K562 (cell line): ENCODE measurements around the gene POLR1A. TPM values are rescaled to one million over a fixed set of nuclear protein-coding genes. Genes with fewer than 3 reads are reported as not detected.

Experiments used
- ATAC-seq: fragments of 200-7000 bp; cut with Tn5 transposase; 3 replicates; pipeline ENCODE4 v1.9.1; 2020; ENCODE audit warnings: moderate library complexity
- BruUV-seq: library from RNA; stranded (reverse); fragments of 400-500 nt; replicated peaks from 2 replicates; lab custom pipeline; 2021; lab: Mats Ljungman, UMichigan
- CTCF ChIA-PET: fragments of 300-600 bp; formaldehyde crosslinking; extraction: SDS; loops from one replicate; lab custom pipeline; 2021; ENCODE audit warnings: low intra/inter-chr PET ratio; lab: Yijun Ruan, JAX
- POLR2A ChIA-PET: fragments of 300-600, 350-650 bp; sonication (Branson Sonifier 250); formaldehyde crosslinking; extraction: SDS; loops from one replicate; lab custom pipeline; 2021; ENCODE audit warnings: antibody characterized with exemption, inconsistent platforms; lab: Yijun Ruan, JAX
- DNase-seq, 4 experiments: peaks; one replicate each; pipeline versions ENCODE4 v3.0.0 to v3.0.0-alpha.2; 2011 to 2018; ENCODE audit warnings: low spot score in 3 of 4, mixed read lengths in 3 of 4; ENCODE audit errors: extremely low read depth in 1 of 4
- FAIRE-seq: peaks from 2 replicates; lab custom pipeline; 2011; peaks lifted over from hg19 to GRCh38; lab: Jason Lieb, UNC
- H2AFZ ChIP-seq: 2 replicates; pipeline ENCODE4 v1.6.0; 2011; ENCODE audit warnings: low read depth, low read length, control low read depth, inconsistent platforms
- H3K27ac ChIP-seq: fragments of 200-600 bp; 3 replicates; pipeline ENCODE4 v1.8.0; 2011; ENCODE audit warnings: low read depth, mild to moderate bottlenecking, control low read depth, inconsistent platforms, low read length, moderate library complexity, mixed read lengths; ENCODE audit errors: extremely low read depth
- H3K27me3 ChIP-seq, 2 experiments: fragments of 300-600 bp in 1 of 2; 2 replicates in 1 of 2; 3 replicates in 1 of 2; pipeline versions ENCODE4 v1.6.0 to v1.8.0; 2011; ENCODE audit warnings: inconsistent platforms in 2 of 2, low read length in 2 of 2, mild to moderate bottlenecking in 1 of 2, mixed read lengths in 1 of 2, moderate library complexity in 1 of 2; ENCODE audit not compliant: control insufficient read depth in 2 of 2, insufficient read depth in 2 of 2
- H3K36me3 ChIP-seq: fragments of 300-600 bp; 3 replicates; pipeline ENCODE4 v1.8.0; 2011; ENCODE audit warnings: mild to moderate bottlenecking, low read length, inconsistent platforms; ENCODE audit not compliant: control insufficient read depth, insufficient read depth
- H3K4me1 ChIP-seq, 2 experiments: fragments of 200-600 bp in 1 of 2; replicated peaks in 1 of 2; 2 replicates in 1 of 2; 3 replicates in 1 of 2; pipeline versions ENCODE4 v1.5.1 to v1.8.0; 2011; ENCODE audit warnings: inconsistent platforms in 2 of 2, low read length in 2 of 2, mild to moderate bottlenecking in 1 of 2, mixed read lengths in 1 of 2, moderate library complexity in 1 of 2; ENCODE audit not compliant: control insufficient read depth in 2 of 2, insufficient read depth in 2 of 2
- H3K4me2 ChIP-seq: 2 replicates; pipeline ENCODE4 v1.6.1; 2011; ENCODE audit warnings: low read length, control low read depth, inconsistent platforms, mixed read lengths; ENCODE audit not compliant: insufficient read depth
- H3K4me3 ChIP-seq: fragments of 200-600 bp; sonication (generic), shearing (Covaris generic); 2 replicates; pipeline ENCODE4 v1.5.1; 2016; ENCODE audit warnings: control low read depth, inconsistent platforms
- H3K79me2 ChIP-seq: fragments of 200-600 bp; 3 replicates; pipeline ENCODE4 v1.8.0; 2011; ENCODE audit warnings: low read length, inconsistent platforms; ENCODE audit not compliant: control insufficient read depth, insufficient read depth
- H3K9ac ChIP-seq, 2 experiments: 2 replicates each; pipeline versions ENCODE4 v1.6.0 to v1.6.1; 2011; ENCODE audit warnings: low read depth in 2 of 2, low read length in 2 of 2, control low read depth in 1 of 2, inconsistent platforms in 1 of 2, mild to moderate bottlenecking in 1 of 2, mixed read lengths in 1 of 2; ENCODE audit not compliant: insufficient read depth in 1 of 2
- H3K9me1 ChIP-seq: one replicate; pipeline ENCODE4 v1.6.0; 2011; ENCODE audit warnings: inconsistent platforms, mild to moderate bottlenecking, low read length, moderate library complexity; ENCODE audit not compliant: control insufficient read depth, insufficient read depth
- H3K9me3 ChIP-seq: replicated peaks from 2 replicates; pipeline ENCODE4 v1.5.1; 2011; ENCODE audit warnings: low read depth, low read length, inconsistent platforms; ENCODE audit not compliant: control insufficient read depth, insufficient read depth
- H4K20me1 ChIP-seq: replicated peaks from 2 replicates; pipeline ENCODE4 v1.6.1; 2011; ENCODE audit warnings: low read length, inconsistent platforms, mixed read lengths; ENCODE audit not compliant: control insufficient read depth, insufficient read depth
- DEAF1 ChIP-seq: fragments of 450-650 bp; formaldehyde crosslinking; IDR thresholded peaks from 2 replicates; pipeline ENCODE4 v1.4.0; 2020; ENCODE audit warnings: mild to moderate bottlenecking, moderate library complexity
- FOXJ3 ChIP-seq: sonication (generic); formaldehyde crosslinking; IDR thresholded peaks from 2 replicates; pipeline ENCODE4 v1.4.0; 2020; ENCODE audit warnings: mild to moderate bottlenecking, missing genetic modification reagents
- GATAD2B ChIP-seq: fragments of 450-650 bp; IDR thresholded peaks from 2 replicates; pipeline ENCODE4 v1.6.1; 2017; ENCODE audit warnings: mild to moderate bottlenecking, borderline replicate concordance
- NUFIP1 ChIP-seq: fragments of 450-650 bp; IDR thresholded peaks from 2 replicates; pipeline ENCODE4 v1.6.1; 2018; ENCODE audit not compliant: partially characterized antibody
- PCBP1 ChIP-seq: fragments of 200-400 bp; formaldehyde crosslinking; IDR thresholded peaks from 2 replicates; pipeline ENCODE4 v1.6.1; 2018; ENCODE audit warnings: mild to moderate bottlenecking, low read depth, low read length; ENCODE audit not compliant: poor library complexity, severe bottlenecking
- SPI1 ChIP-seq: IDR thresholded peaks from 2 replicates; pipeline ENCODE4 v1.6.1; 2011; ENCODE audit warnings: low read depth, low read length, control low read depth, borderline replicate concordance
- TEAD4 ChIP-seq, 2 experiments: sonication (generic) in 1 of 2; formaldehyde crosslinking in 1 of 2; IDR thresholded peaks; 2 replicates each; pipeline versions ENCODE4 v1.6.1 to v1.8.0; 2012 to 2022; ENCODE audit warnings: borderline replicate concordance in 1 of 2, inconsistent platforms in 1 of 2, low read length in 1 of 2, mild to moderate bottlenecking in 1 of 2, missing genetic modification reagents in 1 of 2
- ZNF282 ChIP-seq: sonication (generic); formaldehyde crosslinking; IDR thresholded peaks from 2 replicates; pipeline ENCODE4 v1.8.1; 2023; ENCODE audit warnings: missing genetic modification reagents
- ZZZ3 ChIP-seq: fragments of 450-650 bp; IDR thresholded peaks from 2 replicates; pipeline ENCODE4 v1.6.1; 2016; ENCODE audit warnings: antibody characterized with exemption, mild to moderate bottlenecking, moderate library complexity
- WGBS: fragments of 100-300 bp; shearing (Covaris generic); methylation state at CpG from one replicate; pipeline ENCODE4 v1.1.6; 2016; ENCODE audit warnings: low coverage, mixed read lengths; ENCODE audit not compliant: insufficient coverage; ENCODE audit errors: missing lambda C conversion rate; 5-methylcytosine and 5-hydroxymethylcytosine counted together
- in situ Hi-C: fragments of 300-500 bp; cut with MboI; formaldehyde crosslinking; loops from 4 replicates; pipeline ENCODE4 v1.15.0; 2018; ENCODE audit warnings: inconsistent platforms, mixed read lengths
- intact Hi-C: fragments of 100-400 bp; cut with micrococcal nuclease; formaldehyde crosslinking; loops from 2 replicates; pipeline ENCODE4 v1.14.2; 2022
- polyA plus RNA-seq, 8 experiments: library from polyadenylated mRNA; depleted of rRNA in 4 of 8; stranded (reverse) in 5 of 8; unstranded in 3 of 8; fragments of >200 nt; fragmentation: Nextera tagmentation in 2 of 8; fragmentation: Illumina TruSeq in 1 of 8; extraction: Ambion mirVana in 2 of 8; extraction: Trizol in 1 of 8; gene quantifications; 2 replicates each; pipeline versions ENCODE4 v1.2.1 to v1.2.3, GENCODE V29; 2011 to 2014; ENCODE audit warnings: inconsistent platforms in 1 of 8, missing spikeins in 1 of 8
- total RNA-seq, 7 experiments: library from RNA; depleted of rRNA in 6 of 7; stranded (reverse); fragments of >200 nt in 6 of 7; fragmentation: Illumina TruSeq in 2 of 7; extraction: Trizol in 2 of 7; gene quantifications; 2 replicates each; pipeline versions ENCODE4 v1.2.1 to v1.2.3, GENCODE V29; 2011 to 2021; ENCODE audit warnings: low replicate concordance in 1 of 7
- TF ChIP-seq, protein P1 (sequence below), 2 experiments: fragments of 450-650 bp; formaldehyde crosslinking in 1 of 2; IDR thresholded peaks; 2 replicates each; pipeline versions ENCODE4 v1.4.0 to v1.6.1; 2014 to 2020; ENCODE audit warnings: mild to moderate bottlenecking in 2 of 2, borderline replicate concordance in 1 of 2, low read depth in 1 of 2

Gene POLR1A
- total and polyA plus RNA-seq, 9 of the 15 experiments (the other 6 are each of a cell fraction or from before 2014, with no cell fraction given), result 3.0 to 72.1 (median 21.8) TPM

DNA sequence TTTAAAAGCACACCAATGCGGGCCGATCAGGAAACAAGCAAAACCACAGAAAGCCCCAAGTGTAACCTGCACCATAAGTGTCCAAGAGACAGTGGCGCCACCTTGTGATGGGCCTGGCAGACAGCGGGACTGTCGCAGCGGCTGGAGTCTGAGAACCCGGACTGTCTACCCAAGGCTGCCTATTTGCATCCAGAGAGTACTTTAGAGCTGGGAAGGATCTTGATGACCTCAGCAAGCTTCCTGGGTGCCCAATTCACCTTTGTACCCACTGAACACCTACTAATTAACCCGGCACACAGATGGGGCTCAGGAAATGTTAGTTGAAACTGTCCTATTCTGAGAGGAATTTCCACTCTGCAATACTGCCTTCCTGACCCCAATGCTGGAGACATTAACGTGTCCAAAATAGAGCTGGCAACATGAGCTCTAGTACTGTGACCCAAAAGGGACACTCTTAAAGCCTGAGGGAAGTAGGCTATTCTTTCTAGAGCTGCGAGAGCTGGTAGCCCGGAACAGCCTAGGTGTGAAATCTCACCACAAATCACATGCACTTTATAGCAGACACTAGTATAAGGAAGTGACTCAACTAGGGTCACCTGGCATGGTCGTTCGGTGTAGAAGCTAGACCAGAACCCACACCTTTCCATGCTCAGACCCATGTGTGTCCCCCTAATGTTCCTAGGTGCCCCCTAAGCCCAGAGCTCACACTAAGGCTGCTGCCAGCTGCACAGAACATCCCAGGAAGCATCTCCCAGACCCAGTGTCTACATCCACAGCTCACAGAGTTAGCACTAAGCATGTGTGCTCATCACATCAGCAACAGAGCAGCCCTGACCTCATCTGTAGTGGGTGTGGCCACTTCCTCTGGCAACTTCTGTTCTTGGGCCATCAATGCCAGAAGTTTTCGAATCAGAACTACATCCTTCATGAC is 25.4 kb downstream of the POLR1A start:
- Histone ChIP-seq H3K4me2 (no peak overlapping the region), H2AFZ (no peak overlapping the region), H3K9ac (no peak overlapping the region), H3K9me1 (no peaks in the 10 kb centered on the region), H3K36me3 (peaks cover 92% of the 10 kb centered on the region), H3K27ac (no peak overlapping the region), H3K27me3 (no peaks in the 10 kb centered on the region), H3K9me3 (no peaks in the 10 kb centered on the region), H3K4me3 (no peak overlapping the region), H3K79me2 (no peaks in the 10 kb centered on the region), H3K4me1 (no peaks in the 10 kb centered on the region; a peak in 1 of 5 replicates), H4K20me1 (no peaks in the 10 kb centered on the region)
- POLR2A ChIA-PET, result interaction anchor here (2.5 kb wide), 1 partner anchor 253 kb away, joined by 9 read pairs; no protein-coding TSS in a partner anchor
- DNase-seq (peak; percentile 38 to 75 (median 54)), ATAC-seq (peak; percentile 99), FAIRE-seq (peak; percentile 87)
- WGBS, result 62% methylated on average over 14 of the region's 14 CpGs
- in situ Hi-C loops, result loop anchor here (5.0 kb wide), 1 partner anchor 253 kb away; no protein-coding TSS in a partner anchor
- CTCF ChIA-PET, result interaction anchor here (0.6 to 5.2 kb wide), 7 partner anchors 191 to 409 kb away, joined by 3 to 129 read pairs (median 8); partner anchors contain the start of gene ST3GAL5
- no TSS peak for BruUV-seq
- intact Hi-C loops, result loop anchor here (1.0 to 10.0 kb wide), 4 partner anchors 53 to 325 kb away; partner anchors contain the start of genes ATOH8 and ST3GAL5
- TF ChIP-seq TEAD4 (IDR thresholded peaks at IDR 0.05; ENCODE audit: low read length), result no peak
- no peak for TF ChIP-seq TEAD4 (CRISPR knock-in tag; IDR thresholded peaks at IDR 0.05; ENCODE audit: borderline replicate concordance)
- no peak for TF ChIP-seq FOXJ3
- TF ChIP-seq ZZZ3, result no peak
- TF ChIP-seq SPI1, result no peak
- no peak for TF ChIP-seq ZNF282 (CRISPR knock-in tag)
- TF ChIP-seq NUFIP1, result no peak
- peak; percentile 88 for TF ChIP-seq DEAF1 (CRISPR knock-in tag)
- TF ChIP-seq, protein P1, sequence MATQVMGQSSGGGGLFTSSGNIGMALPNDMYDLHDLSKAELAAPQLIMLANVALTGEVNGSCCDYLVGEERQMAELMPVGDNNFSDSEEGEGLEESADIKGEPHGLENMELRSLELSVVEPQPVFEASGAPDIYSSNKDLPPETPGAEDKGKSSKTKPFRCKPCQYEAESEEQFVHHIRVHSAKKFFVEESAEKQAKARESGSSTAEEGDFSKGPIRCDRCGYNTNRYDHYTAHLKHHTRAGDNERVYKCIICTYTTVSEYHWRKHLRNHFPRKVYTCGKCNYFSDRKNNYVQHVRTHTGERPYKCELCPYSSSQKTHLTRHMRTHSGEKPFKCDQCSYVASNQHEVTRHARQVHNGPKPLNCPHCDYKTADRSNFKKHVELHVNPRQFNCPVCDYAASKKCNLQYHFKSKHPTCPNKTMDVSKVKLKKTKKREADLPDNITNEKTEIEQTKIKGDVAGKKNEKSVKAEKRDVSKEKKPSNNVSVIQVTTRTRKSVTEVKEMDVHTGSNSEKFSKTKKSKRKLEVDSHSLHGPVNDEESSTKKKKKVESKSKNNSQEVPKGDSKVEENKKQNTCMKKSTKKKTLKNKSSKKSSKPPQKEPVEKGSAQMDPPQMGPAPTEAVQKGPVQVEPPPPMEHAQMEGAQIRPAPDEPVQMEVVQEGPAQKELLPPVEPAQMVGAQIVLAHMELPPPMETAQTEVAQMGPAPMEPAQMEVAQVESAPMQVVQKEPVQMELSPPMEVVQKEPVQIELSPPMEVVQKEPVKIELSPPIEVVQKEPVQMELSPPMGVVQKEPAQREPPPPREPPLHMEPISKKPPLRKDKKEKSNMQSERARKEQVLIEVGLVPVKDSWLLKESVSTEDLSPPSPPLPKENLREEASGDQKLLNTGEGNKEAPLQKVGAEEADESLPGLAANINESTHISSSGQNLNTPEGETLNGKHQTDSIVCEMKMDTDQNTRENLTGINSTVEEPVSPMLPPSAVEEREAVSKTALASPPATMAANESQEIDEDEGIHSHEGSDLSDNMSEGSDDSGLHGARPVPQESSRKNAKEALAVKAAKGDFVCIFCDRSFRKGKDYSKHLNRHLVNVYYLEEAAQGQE (IDR thresholded peaks at IDR 0.05; ENCODE audit: borderline replicate concordance), result peak; percentile 78; the same call in 1 of the 2 replicates
- TF ChIP-seq, protein P1 (CRISPR knock-in tag; IDR thresholded peaks at IDR 0.05; ENCODE audit: low read depth), result no peak
- no peak for TF ChIP-seq GATAD2B
- no peak for TF ChIP-seq PCBP1
